ENCODE results near the gene AAMP. TPM values are rescaled to one million over a fixed set of nuclear protein-coding genes. Genes with fewer than 3 reads are reported as not detected.
A peak's percentile ranks its signal among the peaks of the same experiment; 100 is the strongest.

The AAMP gene
- total RNA-seq, 3 donors from 2014 or later (not counting 1 experiment from before 2014, with no cell fraction given), result 52.5 to 61.6 (median 60.0) TPM

DNA sequence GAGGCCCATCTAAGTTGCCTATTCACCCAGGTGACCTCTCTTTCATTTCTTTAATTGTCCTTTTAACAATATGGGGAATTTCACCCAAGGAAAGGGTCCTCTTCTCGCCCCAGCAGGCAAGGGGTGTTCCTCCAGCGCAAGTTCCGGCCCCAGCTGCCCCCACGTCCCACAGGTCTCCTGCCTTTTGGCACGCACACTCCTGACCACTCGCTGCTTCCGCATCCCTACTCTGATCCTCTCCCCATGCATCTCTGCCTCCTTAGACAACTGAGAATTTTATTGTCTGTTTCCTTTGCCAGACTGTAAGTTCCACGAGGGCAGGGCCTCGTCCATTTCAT is 53.6 kb downstream of the AAMP start:
- no peaks in the 10 kb centered on the region for H3K9me3 Mint-ChIP-seq
- H3K36me3 Mint-ChIP-seq, result peaks cover 7% of the 10 kb centered on the region
- Histone ChIP-seq H3K9me3 (ENCODE audit: control insufficient read depth, insufficient read depth, low read length) (no peaks in the 10 kb centered on the region), H3K27me3 (ENCODE audit: control insufficient read depth, insufficient read depth, low read length) (no peaks in the 10 kb centered on the region), H3K36me3 (ENCODE audit: control insufficient read depth, insufficient read depth, low read length) (peaks cover 5% of the 10 kb centered on the region), H3K4me3 (ENCODE audit: low read length) (peak overlapping the region; percentile 56), H3K27ac (ENCODE audit: low read length) (peak overlapping the region; percentile 99), H3K4me1 (ENCODE audit: control insufficient read depth, insufficient read depth, low read length) (peaks cover 26% of the 10 kb centered on the region)
- H3K4me3 Mint-ChIP-seq, result peak overlapping the region; percentile 96
- peak overlapping the region; percentile 98 to 99 for H3K27ac Mint-ChIP-seq
- 89% methylated on average over 7 of the region's 9 CpGs for WGBS (ENCODE audit: insufficient coverage)
- peaks cover 41 to 43% of the 10 kb centered on the region in 2 donors for H3K4me1 Mint-ChIP-seq
- TF ChIP-seq, protein P1, sequence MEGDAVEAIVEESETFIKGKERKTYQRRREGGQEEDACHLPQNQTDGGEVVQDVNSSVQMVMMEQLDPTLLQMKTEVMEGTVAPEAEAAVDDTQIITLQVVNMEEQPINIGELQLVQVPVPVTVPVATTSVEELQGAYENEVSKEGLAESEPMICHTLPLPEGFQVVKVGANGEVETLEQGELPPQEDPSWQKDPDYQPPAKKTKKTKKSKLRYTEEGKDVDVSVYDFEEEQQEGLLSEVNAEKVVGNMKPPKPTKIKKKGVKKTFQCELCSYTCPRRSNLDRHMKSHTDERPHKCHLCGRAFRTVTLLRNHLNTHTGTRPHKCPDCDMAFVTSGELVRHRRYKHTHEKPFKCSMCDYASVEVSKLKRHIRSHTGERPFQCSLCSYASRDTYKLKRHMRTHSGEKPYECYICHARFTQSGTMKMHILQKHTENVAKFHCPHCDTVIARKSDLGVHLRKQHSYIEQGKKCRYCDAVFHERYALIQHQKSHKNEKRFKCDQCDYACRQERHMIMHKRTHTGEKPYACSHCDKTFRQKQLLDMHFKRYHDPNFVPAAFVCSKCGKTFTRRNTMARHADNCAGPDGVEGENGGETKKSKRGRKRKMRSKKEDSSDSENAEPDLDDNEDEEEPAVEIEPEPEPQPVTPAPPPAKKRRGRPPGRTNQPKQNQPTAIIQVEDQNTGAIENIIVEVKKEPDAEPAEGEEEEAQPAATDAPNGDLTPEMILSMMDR (IDR thresholded peaks at IDR 0.05), result no peak
- no peaks in the 10 kb centered on the region for H3K27me3 Mint-ChIP-seq (ENCODE audit: low read depth in 2 of 2)
- no peak for DNase-seq
- no peak for ATAC-seq
- intact Hi-C loops (cut with micrococcal nuclease), result loop anchor here (1.0 to 5.0 kb wide), 4 partner anchors 54 to 681 kb away; partner anchors contain the start of genes AAMP, CTDSP1, CXCR2 and PNKD

Other genes with a start within 250 kb of the AAMP start
- 1 to 10 TPM in 2 of 3 donors, under 1 TPM in 1; 0.82 to 3.1 (median 1.8) TPM for gene RUFY4, start 200.9 kb downstream of the AAMP start, total RNA-seq
- 10 to 100 TPM; 24.3 to 35.3 (median 25.8) TPM for gene CXCR2, start 144.1 kb downstream of the AAMP start, total RNA-seq
- 10 to 100 TPM in 2 of 3 donors, 1 to 10 TPM in 1; 9.1 to 19.2 (median 10.6) TPM for gene CXCR1, start 103.2 kb downstream of the AAMP start, total RNA-seq
- 100 to 1,000 TPM; 824 to 880 (median 830) TPM for gene ARPC2, start 52.9 kb downstream of the AAMP start, total RNA-seq
- gene GPBAR1, start 9.1 kb downstream of the AAMP start, total RNA-seq, result 1 to 10 TPM; 1.4 to 3.3 (median 2.6) TPM
- 10 to 100 TPM; 18.8 to 21.3 (median 18.9) TPM for gene PNKD, start 382 bp upstream of the AAMP start, total RNA-seq
- gene TMBIM1, start 22.4 kb upstream of the AAMP start, total RNA-seq, result 100 to 1,000 TPM in 1 of 3 donors, 10 to 100 TPM in 2; 84.9 to 107 (median 95.1) TPM
- gene CATIP, start 86.7 kb upstream of the AAMP start, total RNA-seq, result under 1 TPM in 1 of 3 donors, not detected in 2; 0.26 TPM
- 10 to 100 TPM; 17.9 to 53.5 (median 35.5) TPM for gene SLC11A1, start 112.1 kb upstream of the AAMP start, total RNA-seq
- 100 to 1,000 TPM; 223 to 273 (median 228) TPM for gene CTDSP1, start 129.7 kb upstream of the AAMP start, total RNA-seq
- 1 to 10 TPM; 1.5 to 1.8 (median 1.6) TPM for gene VIL1, start 149.0 kb upstream of the AAMP start, total RNA-seq

Measured in natural killer cell (primary cell).